Smooth muscle cell (in vitro differentiated cells): ENCODE results near the gene CNTN3. TPM values are rescaled to one million over a fixed set of nuclear protein-coding genes. Genes with fewer than 3 reads are reported as not detected.

Experiments
- DNase-seq: peaks from one replicate; lab custom pipeline; 2025; ENCODE audit not compliant: unreplicated experiment; lab: John Stamatoyannopoulos, UW
- H2AFZ ChIP-seq: fragments of 200-600 bp; sonication (generic); 2 replicates; pipeline ENCODE4 v1.6.0; 2016; ENCODE audit warnings: antibody characterized with exemption, low read depth, mild to moderate bottlenecking
- H3F3A ChIP-seq: fragments of 200-600 bp; sonication (generic); 2 replicates; pipeline ENCODE4 v1.6.0; 2017; ENCODE audit warnings: antibody characterized with exemption, low read depth
- H3K27ac ChIP-seq: fragments of 200-600 bp; sonication (generic); 2 replicates; pipeline ENCODE4 v1.5.1; 2016; ENCODE audit warnings: low read depth, mild to moderate bottlenecking
- H3K27me3 ChIP-seq: fragments of 200-600 bp; sonication (generic); 2 replicates; pipeline ENCODE4 v1.6.1; 2016; ENCODE audit warnings: low read depth, mild to moderate bottlenecking
- H3K36me3 ChIP-seq: fragments of 200-600 bp; sonication (generic); 2 replicates; pipeline ENCODE4 v1.5.1; 2016; ENCODE audit warnings: low read depth
- H3K4me1 ChIP-seq: fragments of 200-600 bp; sonication (generic); 2 replicates; pipeline ENCODE4 v1.5.1; 2016; ENCODE audit warnings: low read depth
- H3K4me2 ChIP-seq: fragments of 200-600 bp; sonication (generic); 2 replicates; pipeline ENCODE4 v1.6.0; 2016; ENCODE audit warnings: mild to moderate bottlenecking
- H3K4me3 ChIP-seq: fragments of 200-600 bp; sonication (generic); 2 replicates; pipeline ENCODE4 v1.5.1; 2016; ENCODE audit warnings: mild to moderate bottlenecking
- H3K79me2 ChIP-seq: fragments of 200-600 bp; sonication (generic); 2 replicates; pipeline ENCODE4 v1.6.0; 2016; ENCODE audit warnings: low read depth, mild to moderate bottlenecking
- H3K9ac ChIP-seq: fragments of 200-600 bp; sonication (generic); 2 replicates; pipeline ENCODE4 v1.6.0; 2016; ENCODE audit warnings: low read depth
- H3K9me3 ChIP-seq: fragments of 200-600 bp; sonication (generic); replicated peaks from 2 replicates; pipeline ENCODE4 v1.5.1; 2016; ENCODE audit warnings: low read depth
- H4K20me1 ChIP-seq: fragments of 200-600 bp; sonication (generic); 2 replicates; pipeline ENCODE4 v1.6.0; 2016; ENCODE audit warnings: low read depth
- WGBS: methylation state at CpG from one replicate; pipeline ENCODE4 v1.1.7; 2016; ENCODE audit warnings: low lambda C conversion rate; 5-methylcytosine and 5-hydroxymethylcytosine counted together
- polyA plus RNA-seq: library from polyadenylated mRNA; unstranded; fragments of >200 nt; fragmentation: Nextera tagmentation; extraction: Ambion mirVana; gene quantifications from 2 replicates; pipeline ENCODE4 v1.2.1, GENCODE V29; 2016
- total RNA-seq: library from RNA; depleted of rRNA; stranded (reverse); fragments of >200 nt; gene quantifications from 2 replicates; pipeline ENCODE4 v1.2.3, GENCODE V29; 2014
- TF ChIP-seq, protein P1 (sequence below): fragments of 200-600 bp; sonication (generic); IDR thresholded peaks from 2 replicates; pipeline ENCODE4 v1.5.1; 2017; ENCODE audit warnings: borderline replicate concordance, mild to moderate bottlenecking, antibody characterized with exemption; ENCODE audit not compliant: insufficient read depth, poor library complexity, severe bottlenecking

CNTN3 gene
- total and polyA plus RNA-seq, 2 experiments from 2014 or later, result not detected

DNA sequence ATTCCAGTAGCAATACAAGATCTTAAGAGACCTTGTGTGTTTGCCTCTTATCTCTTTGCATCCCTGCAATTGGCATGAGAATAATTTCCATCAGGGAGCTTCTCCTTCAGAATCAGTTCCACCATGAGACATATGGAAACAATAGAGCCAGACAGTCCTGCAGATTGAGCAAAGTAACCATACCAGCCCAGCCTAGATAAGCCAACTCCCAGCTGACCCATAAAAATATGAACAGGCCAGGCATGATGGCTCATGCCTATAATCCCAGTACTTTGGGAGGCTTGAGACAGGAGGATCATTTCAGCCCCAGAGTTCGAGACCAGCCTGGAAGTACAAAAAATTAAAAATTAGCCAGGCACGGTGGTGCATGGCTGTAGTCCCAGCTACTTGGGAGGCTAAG, 12.7 kb downstream of the CNTN3 start:
- H3K27me3 ChIP-seq, result no peaks in the 10 kb centered on the region
- no peak overlapping the region for H3K27ac ChIP-seq
- TF ChIP-seq, protein P1, sequence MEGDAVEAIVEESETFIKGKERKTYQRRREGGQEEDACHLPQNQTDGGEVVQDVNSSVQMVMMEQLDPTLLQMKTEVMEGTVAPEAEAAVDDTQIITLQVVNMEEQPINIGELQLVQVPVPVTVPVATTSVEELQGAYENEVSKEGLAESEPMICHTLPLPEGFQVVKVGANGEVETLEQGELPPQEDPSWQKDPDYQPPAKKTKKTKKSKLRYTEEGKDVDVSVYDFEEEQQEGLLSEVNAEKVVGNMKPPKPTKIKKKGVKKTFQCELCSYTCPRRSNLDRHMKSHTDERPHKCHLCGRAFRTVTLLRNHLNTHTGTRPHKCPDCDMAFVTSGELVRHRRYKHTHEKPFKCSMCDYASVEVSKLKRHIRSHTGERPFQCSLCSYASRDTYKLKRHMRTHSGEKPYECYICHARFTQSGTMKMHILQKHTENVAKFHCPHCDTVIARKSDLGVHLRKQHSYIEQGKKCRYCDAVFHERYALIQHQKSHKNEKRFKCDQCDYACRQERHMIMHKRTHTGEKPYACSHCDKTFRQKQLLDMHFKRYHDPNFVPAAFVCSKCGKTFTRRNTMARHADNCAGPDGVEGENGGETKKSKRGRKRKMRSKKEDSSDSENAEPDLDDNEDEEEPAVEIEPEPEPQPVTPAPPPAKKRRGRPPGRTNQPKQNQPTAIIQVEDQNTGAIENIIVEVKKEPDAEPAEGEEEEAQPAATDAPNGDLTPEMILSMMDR, result no peak
- no peak overlapping the region for H2AFZ ChIP-seq
- no peaks in the 10 kb centered on the region for H3K36me3 ChIP-seq
- no peak overlapping the region for H3K4me3 ChIP-seq
- DNase-seq, result no peak
- no peak overlapping the region for H3K9ac ChIP-seq
- no peak overlapping the region for H3K4me2 ChIP-seq
- 93% methylated on average over 2 of the region's 2 CpGs for WGBS
- H3K4me1 ChIP-seq, result no peaks in the 10 kb centered on the region
- no peaks in the 10 kb centered on the region for H3F3A ChIP-seq
- no peaks in the 10 kb centered on the region for H3K79me2 ChIP-seq
- H3K9me3 ChIP-seq, result no peaks in the 10 kb centered on the region
- no peaks in the 10 kb centered on the region for H4K20me1 ChIP-seq

DNA sequence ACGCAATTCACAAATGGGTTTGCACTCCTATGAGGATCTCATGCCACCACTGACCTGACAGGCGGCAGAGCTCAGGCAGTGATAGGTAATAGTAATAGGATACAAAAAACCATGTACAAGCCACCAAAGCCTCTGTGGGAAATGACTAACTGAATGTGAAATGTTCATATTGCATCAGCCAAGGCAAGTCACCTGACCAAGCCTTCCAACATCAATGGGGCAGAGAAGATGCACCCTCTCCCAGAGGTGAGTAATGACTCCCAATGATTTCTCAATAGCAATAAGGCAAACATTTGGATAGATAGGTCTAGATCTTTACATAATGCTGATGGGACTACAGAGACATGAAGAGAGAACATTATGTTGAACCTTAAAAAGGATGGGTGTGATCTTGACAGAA, 14.9 kb downstream of the CNTN3 start:
- no peaks in the 10 kb centered on the region for H3K4me1 ChIP-seq
- no peaks in the 10 kb centered on the region for H4K20me1 ChIP-seq
- no peaks in the 10 kb centered on the region for H3K9me3 ChIP-seq
- H3K27me3 ChIP-seq, result no peaks in the 10 kb centered on the region
- H3K36me3 ChIP-seq, result no peaks in the 10 kb centered on the region
- H3K4me2 ChIP-seq, result no peak overlapping the region
- no peak for DNase-seq
- no peaks in the 10 kb centered on the region for H3K79me2 ChIP-seq
- no peak overlapping the region for H3K9ac ChIP-seq
- WGBS, result 100% methylated on average over 2 of the region's 2 CpGs
- TF ChIP-seq, protein P1, result no peak
- no peaks in the 10 kb centered on the region for H3F3A ChIP-seq
- H2AFZ ChIP-seq, result no peak overlapping the region
- no peak overlapping the region for H3K27ac ChIP-seq
- H3K4me3 ChIP-seq, result no peak overlapping the region

DNA sequence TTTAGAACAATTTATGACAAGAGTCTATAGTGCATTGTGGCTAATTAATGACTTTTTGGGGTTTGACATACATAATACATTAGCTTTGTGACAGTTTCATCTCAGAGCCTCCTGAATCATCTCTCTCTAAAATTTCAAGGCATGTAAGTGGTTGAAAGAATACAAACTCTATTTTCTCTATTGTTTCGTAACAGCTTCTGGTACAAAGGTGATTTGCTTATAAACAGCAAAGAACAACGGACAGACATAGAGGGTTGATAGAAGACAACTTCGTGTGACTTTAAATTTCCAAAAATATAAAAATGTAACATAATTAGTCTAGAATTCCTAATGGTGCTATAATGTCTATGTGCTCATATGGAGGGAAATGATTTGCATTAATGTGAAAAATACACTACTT, 21.3 kb downstream of the CNTN3 start:
- WGBS, result 93% methylated on average over 3 of the region's 3 CpGs

DNA sequence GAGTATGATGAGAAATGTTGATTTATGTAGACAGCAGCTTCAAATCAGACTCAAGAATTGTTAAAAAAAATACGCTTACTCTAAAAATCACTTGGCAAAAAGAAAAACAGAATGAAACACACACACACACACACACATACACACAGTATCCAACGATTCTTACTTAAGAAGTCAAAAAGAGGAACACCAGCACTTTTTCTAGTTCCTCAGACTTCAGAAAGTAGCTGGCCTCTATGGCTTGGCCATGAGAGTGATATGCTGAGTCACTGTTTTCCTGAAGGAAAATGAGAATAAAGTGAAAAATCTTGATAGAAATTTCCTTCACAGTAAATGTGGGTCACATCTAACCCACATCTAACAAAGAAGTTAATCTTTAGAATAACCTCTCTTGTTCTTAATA, 22.1 kb downstream of the CNTN3 start:
- no peaks in the 10 kb centered on the region for H3F3A ChIP-seq
- no peak overlapping the region for H3K27ac ChIP-seq
- no peaks in the 10 kb centered on the region for H3K36me3 ChIP-seq
- WGBS, result 88% methylated on average over 2 of the region's 2 CpGs
- DNase-seq, result no peak
- TF ChIP-seq, protein P1, result no peak
- H3K4me3 ChIP-seq, result no peak overlapping the region
- H3K79me2 ChIP-seq, result no peaks in the 10 kb centered on the region
- no peaks in the 10 kb centered on the region for H3K4me1 ChIP-seq
- H4K20me1 ChIP-seq, result no peaks in the 10 kb centered on the region
- no peaks in the 10 kb centered on the region for H3K27me3 ChIP-seq
- H2AFZ ChIP-seq, result no peak overlapping the region
- H3K9ac ChIP-seq, result no peak overlapping the region
- H3K9me3 ChIP-seq, result no peaks in the 10 kb centered on the region
- no peak overlapping the region for H3K4me2 ChIP-seq

More for the DNA sequence above, 21.3 kb downstream of the CNTN3 start:
- Histone ChIP-seq H3K4me3 (no peak overlapping the region), H3K4me1 (no peaks in the 10 kb centered on the region), H3K9ac (no peak overlapping the region), H3K79me2 (no peaks in the 10 kb centered on the region), H3K36me3 (no peaks in the 10 kb centered on the region), H3K27ac (no peak overlapping the region), H3K4me2 (no peak overlapping the region), H4K20me1 (no peaks in the 10 kb centered on the region), H3F3A (no peaks in the 10 kb centered on the region), H2AFZ (no peak overlapping the region), H3K9me3 (no peaks in the 10 kb centered on the region), H3K27me3 (no peaks in the 10 kb centered on the region)
- TF ChIP-seq, protein P1, result no peak
- DNase-seq, result no peak
